GM12878 (cell line): ENCODE data around the gene HMGCLL1. TPM values are rescaled to one million over a fixed set of nuclear protein-coding genes. Genes with fewer than 3 reads are reported as not detected.

Experiments
- ATAC-seq: fragments of 200-7000 bp; cut with Tn5 transposase; 3 replicates; pipeline ENCODE4 v1.9.1; 2020; ENCODE audit warnings: mild to moderate bottlenecking, moderate library complexity
- Bru-seq: library from RNA; stranded (reverse); fragments of 400-500 nt; gene quantifications from one replicate; lab custom pipeline; 2021; lab: Mats Ljungman, UMichigan
- BruChase-seq, 2 experiments: library from RNA; stranded (reverse); fragments of 400-500 nt; gene quantifications; one replicate each; lab custom pipeline; 2021; lab: Mats Ljungman, UMichigan
- BruUV-seq: library from RNA; stranded (reverse); fragments of 400-500 nt; replicated peaks from 2 replicates; lab custom pipeline; 2021; lab: Mats Ljungman, UMichigan
- CTCF ChIA-PET: fragments of 300-600 bp; sonication (Branson Sonifier 250); formaldehyde crosslinking; extraction: SDS; loops from one replicate; lab custom pipeline; 2021; ENCODE audit warnings: inconsistent platforms; lab: Yijun Ruan, JAX
- POLR2A ChIA-PET: fragments of 350-600 bp; formaldehyde crosslinking; extraction: SDS; loops from one replicate; lab custom pipeline; 2021; ENCODE audit warnings: inconsistent platforms; lab: Charles Lee
- RAD21 ChIA-PET: fragments of 300-600 bp; sonication (Branson Sonifier 250); formaldehyde crosslinking; loops from one replicate; lab custom pipeline; 2023; ENCODE audit warnings: antibody characterized with exemption; ENCODE audit not compliant: unreplicated experiment; lab: Charles Lee
- SMC1A ChIA-PET: fragments of 300-600 bp; sonication (Branson Sonifier 250); formaldehyde crosslinking; loops from one replicate; lab custom pipeline; 2023; ENCODE audit not compliant: unreplicated experiment, uncharacterized antibody; lab: Charles Lee
- DNase-seq: peaks from one replicate; pipeline ENCODE4 v3.0.0-alpha.2; 2011; ENCODE audit warnings: low read depth, low spot score
- FAIRE-seq: peaks from 3 replicates; lab custom pipeline; 2011; peaks lifted over from hg19 to GRCh38; lab: Jason Lieb, UNC
- H2AFZ ChIP-seq: 2 replicates; pipeline ENCODE4 v1.6.0; 2011; ENCODE audit warnings: low read depth, low read length, control low read depth; ENCODE audit not compliant: control insufficient read depth
- H3K27ac ChIP-seq: 2 replicates; pipeline ENCODE4 v1.5.1; 2011; ENCODE audit warnings: control low read depth; ENCODE audit not compliant: control insufficient read depth, insufficient read depth
- H3K27me3 ChIP-seq, 2 experiments: replicated peaks in 1 of 2; 2 replicates each; pipeline versions ENCODE4 v1.6.0 to v1.6.1; 2011; ENCODE audit warnings: low read length in 1 of 2; ENCODE audit not compliant: control insufficient read depth in 2 of 2, insufficient read depth in 2 of 2
- H3K36me3 ChIP-seq, 2 experiments: 2 replicates each; pipeline ENCODE4 v1.5.1; 2011; ENCODE audit warnings: low read length in 1 of 2; ENCODE audit not compliant: control insufficient read depth in 2 of 2, insufficient read depth in 2 of 2
- H3K4me1 ChIP-seq: 2 replicates; pipeline ENCODE4 v1.6.1; 2011; ENCODE audit warnings: mild to moderate bottlenecking, low read length, moderate library complexity, mixed read lengths; ENCODE audit not compliant: control insufficient read depth, insufficient read depth
- H3K4me2 ChIP-seq: 2 replicates; pipeline ENCODE4 v1.6.0; 2011; ENCODE audit warnings: control low read depth; ENCODE audit not compliant: control insufficient read depth, insufficient read depth
- H3K4me3 ChIP-seq: fragments of 200-600 bp; sonication (generic); 2 replicates; pipeline ENCODE4 v1.5.1; 2016
- H3K79me2 ChIP-seq: 2 replicates; pipeline ENCODE4 v1.6.0; 2011; ENCODE audit warnings: low read length; ENCODE audit not compliant: control insufficient read depth, insufficient read depth
- H3K9ac ChIP-seq: 2 replicates; pipeline ENCODE4 v1.8.0; 2011; ENCODE audit warnings: low read length, control low read depth, mixed read lengths; ENCODE audit not compliant: control insufficient read depth, insufficient read depth
- H3K9me3 ChIP-seq: replicated peaks from 3 replicates; pipeline ENCODE4 v1.5.1; 2011; ENCODE audit warnings: mild to moderate bottlenecking, low read length; ENCODE audit not compliant: control insufficient read depth, insufficient read depth
- H4K20me1 ChIP-seq: 2 replicates; pipeline ENCODE4 v1.6.0; 2011; ENCODE audit not compliant: control insufficient read depth, insufficient read depth
- CTCF ChIP-seq, 3 experiments: IDR thresholded peaks in 2 of 3; conservative IDR thresholded peaks in 1 of 3; 2 replicates each; pipeline ENCODE4 v1.5.1; 2011; ENCODE audit warnings: low read depth in 3 of 3, low read length in 3 of 3, mild to moderate bottlenecking in 3 of 3, control low read depth in 2 of 3, moderate library complexity in 2 of 3, inconsistent platforms in 1 of 3, mixed read lengths in 1 of 3; ENCODE audit not compliant: control insufficient read depth in 2 of 3, insufficient read depth in 1 of 3; ENCODE audit errors: extremely low read depth in 1 of 3
- MEF2B ChIP-seq: fragments of 450-650 bp; IDR thresholded peaks from 2 replicates; pipeline ENCODE4 v1.6.1; 2018; ENCODE audit warnings: mild to moderate bottlenecking, moderate library complexity; ENCODE audit not compliant: partially characterized antibody, poor library complexity, severe bottlenecking
- PAX5 ChIP-seq: IDR thresholded peaks from 2 replicates; pipeline ENCODE4 v1.6.1; 2011; ENCODE audit warnings: low read depth, low read length, borderline replicate concordance
- PML ChIP-seq: IDR thresholded peaks from 2 replicates; pipeline ENCODE4 v1.6.1; 2012; ENCODE audit warnings: low read length, inconsistent platforms
- RFX5 ChIP-seq: IDR thresholded peaks from 2 replicates; pipeline ENCODE4 v1.6.1; 2011; ENCODE audit warnings: low read depth, low read length, improper control_type of control experiment
- SKIL ChIP-seq: fragments of 450-650 bp; IDR thresholded peaks from 2 replicates; pipeline ENCODE4 v1.6.1; 2017; ENCODE audit warnings: mild to moderate bottlenecking, low read depth, inconsistent platforms; ENCODE audit not compliant: poor library complexity, severe bottlenecking
- TCF7 ChIP-seq: IDR thresholded peaks from 2 replicates; pipeline ENCODE4 v1.6.1; 2014; ENCODE audit warnings: antibody characterized with exemption, borderline replicate concordance
- WRNIP1 ChIP-seq: IDR thresholded peaks from 2 replicates; pipeline ENCODE4 v1.6.1; 2011; ENCODE audit warnings: low read depth, low read length, improper control_type of control experiment, borderline replicate concordance
- ZBED1 ChIP-seq: IDR thresholded peaks from 2 replicates; pipeline ENCODE4 v1.6.1; 2016; ENCODE audit warnings: borderline replicate concordance
- ZBTB40 ChIP-seq: fragments of 450-650 bp; IDR thresholded peaks from 2 replicates; pipeline ENCODE4 v1.6.1; 2016; ENCODE audit warnings: mild to moderate bottlenecking, moderate library complexity, borderline replicate concordance
- ZNF274 ChIP-seq: IDR thresholded peaks from one replicate; pipeline ENCODE4 v1.8.0; 2011; ENCODE audit not compliant: insufficient read length, insufficient read depth
- WGBS: methylation state at CpG from one replicate; pipeline ENCODE4 v1.1.6; 2016; ENCODE audit warnings: low lambda C conversion rate; ENCODE audit not compliant: insufficient replicate concordance, insufficient coverage; ENCODE audit errors: missing lambda C conversion rate; 5-methylcytosine and 5-hydroxymethylcytosine counted together
- in situ Hi-C: fragments of 300-500 bp; cut with MboI; formaldehyde crosslinking; loops from 9 replicates; pipeline ENCODE4 v1.14.3; 2018; ENCODE audit warnings: mixed read lengths
- intact Hi-C: fragments of 100-400 bp; cut with micrococcal nuclease; formaldehyde crosslinking; loops from one replicate; pipeline ENCODE4 v1.14.2; 2022; ENCODE audit not compliant: unreplicated experiment
- long read RNA-seq, 2 experiments: library from polyadenylated mRNA; unstranded; transcript quantifications; one replicate each; pipeline ENCODE4 v2.0.0, GENCODE V29; 2019 to 2020
- polyA minus RNA-seq, 3 experiments: library from RNA; depleted of rRNA, polyadenylated mRNA; stranded (reverse); fragments of >200 nt; gene quantifications; 2 replicates each; pipeline ENCODE4 v1.2.3, GENCODE V29; 2011
- polyA plus RNA-seq, 11 experiments: library from polyadenylated mRNA; depleted of rRNA in 4 of 11; unstranded in 6 of 11; stranded (reverse) in 5 of 11; fragments of >200 nt; fragmentation: Nextera tagmentation in 4 of 11; fragmentation: Illumina TruSeq in 1 of 11; extraction: Ambion mirVana in 4 of 11; extraction: Trizol in 1 of 11; gene quantifications; 1 replicate in 1 of 11; 2 replicates in 10 of 11; pipeline versions ENCODE4 v1.2.1 to v1.2.3, GENCODE V29; 2011 to 2016; ENCODE audit warnings: inconsistent platforms in 2 of 11, missing spikeins in 2 of 11, low read depth in 1 of 11
- total RNA-seq, 4 experiments: library from RNA; depleted of rRNA in 3 of 4; stranded (reverse); fragments of >200 nt in 3 of 4; fragmentation: Illumina TruSeq in 1 of 4; extraction: Trizol in 1 of 4; gene quantifications; 2 replicates each; pipeline versions ENCODE4 v1.2.1 to v1.2.3, GENCODE V29; 2013 to 2021

Gene HMGCLL1
- total RNA-seq (2013; cell fraction: nucleolus; rRNA removed): not detected in 2 replicates
- not detected in 2 replicates for total RNA-seq (2014; rRNA removed)
- not detected in 2 replicates for total RNA-seq (2014; rRNA removed; fragmentation: Illumina TruSeq; extraction: Trizol)
- total RNA-seq (2021): not detected in 2 replicates
- polyA plus RNA-seq (2011; ENCODE audit: low read depth): not detected
- not detected in 2 replicates for polyA plus RNA-seq (2011; rRNA removed)
- not detected in 2 replicates for polyA plus RNA-seq (2011; cell fraction: cytosol; rRNA removed)
- polyA plus RNA-seq (2011; cell fraction: nucleus; rRNA removed): not detected in 2 replicates
- polyA plus RNA-seq (2012): not detected in 2 replicates
- not detected in 2 replicates for polyA plus RNA-seq (2014; fragmentation: Illumina TruSeq; extraction: Trizol)
- polyA plus RNA-seq (2014; fragmentation: Nextera tagmentation; extraction: Ambion mirVana): not detected
- not detected in 2 replicates for polyA plus RNA-seq (2014; rRNA removed)
- polyA plus RNA-seq (2016; fragmentation: Nextera tagmentation; extraction: Ambion mirVana): not detected
- polyA minus RNA-seq (2011; rRNA and poly(A)+ RNA removed): not detected in 2 replicates
- polyA minus RNA-seq (2011; cell fraction: cytosol; rRNA and poly(A)+ RNA removed): not detected in 2 replicates
- polyA minus RNA-seq (2011; cell fraction: nucleus; rRNA and poly(A)+ RNA removed): not detected in 2 replicates
- not detected for Bru-seq, nascent RNA
- BruChase-seq, experiment 1, labeled RNA remaining after a 6-hour chase: not detected
- BruChase-seq, experiment 2, labeled RNA remaining after a 2-hour chase: not detected
- long read RNA-seq, experiment 1: 0 reads
- long read RNA-seq, experiment 2, partial matches to known transcripts: 0 of 2 reads
- long read RNA-seq, experiment 2, other reads (novel, unspliced or antisense): 2 of 2 reads

DNA sequence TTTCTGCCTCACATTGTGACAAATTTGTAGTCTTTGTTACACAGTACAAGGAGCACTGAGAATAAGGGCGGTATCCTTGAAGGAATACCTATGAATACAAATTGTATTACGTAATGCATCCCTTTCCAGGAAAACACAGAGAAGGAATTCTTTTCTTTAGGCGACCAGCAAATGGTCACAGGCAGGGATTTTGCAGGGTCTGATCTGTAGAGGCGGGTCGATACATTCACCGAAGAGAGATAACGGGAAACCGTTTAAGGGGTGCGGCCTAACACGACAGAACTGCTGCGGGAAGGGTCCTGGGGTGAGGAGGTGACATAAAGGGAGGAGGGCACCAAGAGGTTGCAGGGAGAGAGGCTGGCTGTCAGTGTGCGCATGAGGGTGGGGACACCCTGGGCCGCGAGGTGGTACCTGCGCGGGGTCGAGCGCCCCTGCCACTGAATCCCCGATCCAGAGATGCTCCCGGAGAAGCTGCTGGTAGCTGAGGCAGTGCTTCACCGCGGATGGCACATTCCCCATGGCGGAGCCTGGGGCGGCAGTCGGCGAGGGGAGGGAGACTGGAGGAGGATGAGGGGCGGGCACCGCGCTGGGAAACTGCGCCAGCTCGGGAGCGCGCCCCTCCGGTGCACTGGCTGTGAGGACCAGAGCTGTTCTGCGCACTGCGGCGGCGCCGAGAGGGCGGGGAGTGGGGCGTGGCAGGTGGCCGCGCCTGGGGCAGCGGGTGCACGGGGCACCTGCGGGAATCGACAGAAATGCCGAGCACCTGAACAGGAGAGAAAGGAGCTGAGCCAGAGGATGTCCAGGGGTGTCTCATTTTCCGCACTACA lies at the start of gene HMGCLL1:
Gene HMGCLL1, minus strand, starts transcription at position 656 of the 827 bp plus-strand sequence. Its CDS starts 137 bp downstream, at position 519.
- no peaks in the 10 kb centered on the region for H3K27me3 ChIP-seq
- ATAC-seq (no peak), FAIRE-seq (no peak), DNase-seq (no peak)
- no peak within 1 kb of the TSS for H3K4me3 ChIP-seq
- ChIA-PET SMC1A (no interaction called here), POLR2A (no interaction called here), CTCF (no interaction called here), RAD21 (no interaction called here)
- H3K27ac ChIP-seq: no peak within 1 kb of the TSS
- H3K4me1 ChIP-seq: no peaks in the 10 kb centered on the region
- intact Hi-C loops (no loop called here), in situ Hi-C loops (no loop called here)
- no peaks in the 10 kb centered on the region for H3K9me3 ChIP-seq
- no peak within 1 kb of the TSS for H2AFZ ChIP-seq
- H3K79me2 ChIP-seq: no peaks in the 10 kb centered on the region
- H4K20me1 ChIP-seq: no peaks in the 10 kb centered on the region
- H3K9ac ChIP-seq: no peak within 1 kb of the TSS
- 57% methylated on average over 45 of the region's 49 CpGs for WGBS
- no peaks in the 10 kb centered on the region for H3K36me3 ChIP-seq
- BruUV-seq: no TSS peak
- H3K4me2 ChIP-seq: no peak within 1 kb of the TSS
- no peak for TF ChIP-seq MEF2B
- no peak for TF ChIP-seq ZBED1
- TF ChIP-seq ZBTB40: no peak
- TF ChIP-seq PML: no peak
- no peak for TF ChIP-seq RFX5
- TF ChIP-seq TCF7: no peak
- TF ChIP-seq SKIL: no peak
- no peak for TF ChIP-seq ZNF274
- TF ChIP-seq WRNIP1: no peak
- no peak for TF ChIP-seq CTCF (IDR thresholded peaks at IDR 0.05 in 2 of 3, conservative IDR thresholded peaks at IDR 0.05 in 1 of 3; ENCODE audit: control insufficient read depth in 2 of 3, extremely low read depth in 1 of 3, insufficient read depth in 1 of 3, low read depth in 3 of 3, low read length in 3 of 3)
- no peak for TF ChIP-seq PAX5
